ENCODE data around the gene ERMP1.

The ERMP1 gene

DNA sequence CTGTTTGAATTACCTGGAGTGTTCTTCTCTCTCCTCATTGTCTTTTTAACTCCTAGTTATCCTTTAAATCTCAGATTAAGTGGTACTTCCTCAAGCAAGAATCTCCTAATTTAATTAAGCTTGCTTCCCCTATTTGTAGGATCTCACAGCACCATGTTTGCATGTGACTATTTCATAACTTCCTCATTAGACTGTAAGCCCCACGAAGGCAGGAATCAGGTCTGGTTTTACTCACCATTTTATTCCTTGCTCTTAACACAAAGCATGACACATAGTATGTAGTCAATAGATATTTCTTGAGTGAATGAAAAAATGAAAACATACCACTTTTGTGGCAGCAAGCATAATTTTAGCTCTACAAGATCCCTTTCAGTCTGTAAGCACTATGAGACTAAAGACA is 1.3 kb upstream of the ERMP1 start:
- no peak overlapping the region for H3K4me2 ChIP-seq (ENCODE audit: insufficient read depth, low read length, poor library complexity, severe bottlenecking)
- no CpG with 5 or more reads among the region's 1 CpG for WGBS, 2 donors (ENCODE audit: extremely low coverage in 2 of 2, insufficient read length in 2 of 2, insufficient replicate concordance in 1 of 2)

GRCh38 chr9:5832071-5832537 is 813 bp downstream of the ERMP1 start:
- Histone ChIP-seq H3K27ac (replicated peaks; ENCODE audit: low read length) (no peak overlapping the region), H3K79me1 (ENCODE audit: low read depth, low read length) (peaks cover 2% of the 10 kb centered on the region), H2AK5ac (ENCODE audit: low read depth, low read length) (no peak overlapping the region), H3K27me3 (ENCODE audit: control insufficient read depth in 3 of 3, insufficient read depth in 3 of 3, low read depth in 1 of 3, low read length in 3 of 3) (peaks cover 0 to 4% (median 3%) of the 10 kb centered on the region in 3 experiments), H2BK15ac (ENCODE audit: low read length) (peak overlapping the region; percentile 54), H3K14ac (ENCODE audit: low read length) (no peak overlapping the region), H4K8ac (ENCODE audit: low read depth, low read length) (no peak overlapping the region), H3K4me1 (ENCODE audit: control insufficient read depth in 2 of 2, insufficient read depth in 1 of 2, low read depth in 1 of 2, low read length in 2 of 2) (peaks cover 1 to 3% of the 10 kb centered on the region in 2 donors), H2BK120ac (ENCODE audit: low read depth, low read length) (no peak overlapping the region), H3K18ac (ENCODE audit: low read length) (peak overlapping the region; percentile 99), H2AFZ (ENCODE audit: low read length) (peak overlapping the region; percentile 97), H3K4me2 (ENCODE audit: insufficient read depth, low read length, poor library complexity, severe bottlenecking) (peak overlapping the region; percentile 90), H3K9me3 (replicated peaks in 1 of 2; ENCODE audit: control insufficient read depth in 2 of 2, insufficient read depth in 1 of 2, low read depth in 1 of 2, low read length in 2 of 2) (no peaks in the 10 kb centered on the region), H3K4me3 (ENCODE audit: low read length in 2 of 2) (peak overlapping the region; percentile 73 to 93), H2BK12ac (ENCODE audit: low read length) (no peak overlapping the region), H2BK5ac (ENCODE audit: low read length) (peak overlapping the region; percentile 0), H3K36me3 (replicated peaks in 1 of 2; ENCODE audit: control insufficient read depth in 2 of 2, insufficient read depth in 2 of 2, low read length in 2 of 2) (no peaks in the 10 kb centered on the region), H3K4ac (ENCODE audit: low read length) (no peak overlapping the region), H4K91ac (ENCODE audit: low read depth, low read length, poor library complexity) (no peak overlapping the region), H3K9ac (ENCODE audit: low read depth, low read length, poor library complexity) (peak overlapping the region; percentile 97), H3K23ac (ENCODE audit: low read depth, low read length, poor library complexity) (peak overlapping the region; percentile 90)
- DNase-seq (ENCODE audit: low spot score): no peak
- WGBS, 2 donors (ENCODE audit: extremely low coverage in 2 of 2, insufficient read length in 2 of 2, insufficient replicate concordance in 1 of 2): no CpG with 5 or more reads among the region's 9 CpGs

More for the DNA sequence above, 1.3 kb upstream of the ERMP1 start:
- Histone ChIP-seq H3K23ac (ENCODE audit: low read depth, low read length, poor library complexity) (no peak overlapping the region), H3K27me3 (ENCODE audit: control insufficient read depth in 3 of 3, insufficient read depth in 3 of 3, low read depth in 1 of 3, low read length in 3 of 3) (peaks cover 0 to 4% (median 3%) of the 10 kb centered on the region in 3 experiments), H2BK120ac (ENCODE audit: low read depth, low read length) (no peak overlapping the region), H3K36me3 (replicated peaks in 1 of 2; ENCODE audit: control insufficient read depth in 2 of 2, insufficient read depth in 2 of 2, low read length in 2 of 2) (no peaks in the 10 kb centered on the region), H3K79me1 (ENCODE audit: low read depth, low read length) (peaks cover 2% of the 10 kb centered on the region), H2BK15ac (ENCODE audit: low read length) (no peak overlapping the region), H3K4me3 (ENCODE audit: low read length in 2 of 2) (no peak overlapping the region), H3K14ac (ENCODE audit: low read length) (no peak overlapping the region), H3K18ac (ENCODE audit: low read length) (no peak overlapping the region), H3K4ac (ENCODE audit: low read length) (no peak overlapping the region), H2BK12ac (ENCODE audit: low read length) (no peak overlapping the region), H3K27ac (replicated peaks; ENCODE audit: low read length) (no peak overlapping the region), H3K9ac (ENCODE audit: low read depth, low read length, poor library complexity) (no peak overlapping the region), H3K4me1 (ENCODE audit: control insufficient read depth in 2 of 2, insufficient read depth in 1 of 2, low read depth in 1 of 2, low read length in 2 of 2) (peaks cover 1 to 3% of the 10 kb centered on the region in 2 donors), H4K91ac (ENCODE audit: low read depth, low read length, poor library complexity) (no peak overlapping the region), H2AK5ac (ENCODE audit: low read depth, low read length) (no peak overlapping the region), H4K8ac (ENCODE audit: low read depth, low read length) (no peak overlapping the region), H2AFZ (ENCODE audit: low read length) (peak overlapping the region; percentile 70), H2BK5ac (ENCODE audit: low read length) (no peak overlapping the region), H3K9me3 (replicated peaks in 1 of 2; ENCODE audit: control insufficient read depth in 2 of 2, insufficient read depth in 1 of 2, low read depth in 1 of 2, low read length in 2 of 2) (no peaks in the 10 kb centered on the region)
- DNase-seq (ENCODE audit: low spot score): no peak

- Histone ChIP-seq H3K27ac (replicated peaks; ENCODE audit: low read length) (no peak overlapping the region), H2BK120ac (ENCODE audit: low read depth, low read length) (no peak overlapping the region), H2AFZ (ENCODE audit: low read length) (no peak overlapping the region), H2BK15ac (ENCODE audit: low read length) (no peak overlapping the region), H3K79me1 (ENCODE audit: low read depth, low read length) (peaks cover 2% of the 10 kb centered on the region), H2BK5ac (ENCODE audit: low read length) (no peak overlapping the region), H2BK12ac (ENCODE audit: low read length) (no peak overlapping the region), H3K4me3 (ENCODE audit: low read length in 2 of 2) (no peak overlapping the region), H3K27me3 (ENCODE audit: control insufficient read depth in 3 of 3, insufficient read depth in 3 of 3, low read depth in 1 of 3, low read length in 3 of 3) (no peaks in the 10 kb centered on the region), H3K14ac (ENCODE audit: low read length) (no peak overlapping the region), H3K9ac (ENCODE audit: low read depth, low read length, poor library complexity) (no peak overlapping the region), H3K36me3 (replicated peaks in 1 of 2; ENCODE audit: control insufficient read depth in 2 of 2, insufficient read depth in 2 of 2, low read length in 2 of 2) (peaks cover 0 to 3% of the 10 kb centered on the region in 2 donors), H3K4ac (ENCODE audit: low read length) (no peak overlapping the region), H3K18ac (ENCODE audit: low read length) (no peak overlapping the region), H3K9me3 (replicated peaks in 1 of 2; ENCODE audit: control insufficient read depth in 2 of 2, insufficient read depth in 1 of 2, low read depth in 1 of 2, low read length in 2 of 2) (no peaks in the 10 kb centered on the region), H3K23ac (ENCODE audit: low read depth, low read length, poor library complexity) (no peak overlapping the region), H2AK5ac (ENCODE audit: low read depth, low read length) (no peak overlapping the region), H4K8ac (ENCODE audit: low read depth, low read length) (no peak overlapping the region), H4K91ac (ENCODE audit: low read depth, low read length, poor library complexity) (no peak overlapping the region), H3K4me2 (ENCODE audit: insufficient read depth, low read length, poor library complexity, severe bottlenecking) (no peak overlapping the region), H3K4me1 (ENCODE audit: control insufficient read depth in 2 of 2, insufficient read depth in 1 of 2, low read depth in 1 of 2, low read length in 2 of 2) (no peaks in the 10 kb centered on the region)
- no peak for DNase-seq (ENCODE audit: low spot score)
- no CpG with 5 or more reads among the region's 2 CpGs for WGBS, 2 donors (ENCODE audit: extremely low coverage in 2 of 2, insufficient read length in 2 of 2, insufficient replicate concordance in 1 of 2)
These were observed 6.9 kb downstream of the ERMP1 start for GRCh38 chr9:5825895-5826622.

GRCh38 chr9:5825223-5825622 is 7.7 kb downstream of the ERMP1 start:
- Histone ChIP-seq H3K9me3 (replicated peaks in 1 of 2; ENCODE audit: control insufficient read depth in 2 of 2, insufficient read depth in 1 of 2, low read depth in 1 of 2, low read length in 2 of 2) (no peaks in the 10 kb centered on the region), H3K14ac (ENCODE audit: low read length) (no peak overlapping the region), H3K23ac (ENCODE audit: low read depth, low read length, poor library complexity) (no peak overlapping the region), H2BK120ac (ENCODE audit: low read depth, low read length) (no peak overlapping the region), H3K4me3 (ENCODE audit: low read length in 2 of 2) (no peak overlapping the region), H4K8ac (ENCODE audit: low read depth, low read length) (no peak overlapping the region), H4K91ac (ENCODE audit: low read depth, low read length, poor library complexity) (no peak overlapping the region), H3K79me1 (ENCODE audit: low read depth, low read length) (peaks cover 2% of the 10 kb centered on the region), H2AK5ac (ENCODE audit: low read depth, low read length) (no peak overlapping the region), H3K4ac (ENCODE audit: low read length) (no peak overlapping the region), H3K18ac (ENCODE audit: low read length) (no peak overlapping the region), H2BK12ac (ENCODE audit: low read length) (no peak overlapping the region), H3K9ac (ENCODE audit: low read depth, low read length, poor library complexity) (no peak overlapping the region), H3K27ac (replicated peaks; ENCODE audit: low read length) (no peak overlapping the region), H2BK15ac (ENCODE audit: low read length) (no peak overlapping the region), H3K36me3 (replicated peaks in 1 of 2; ENCODE audit: control insufficient read depth in 2 of 2, insufficient read depth in 2 of 2, low read length in 2 of 2) (peaks cover 0 to 3% of the 10 kb centered on the region in 2 donors), H3K27me3 (ENCODE audit: control insufficient read depth in 3 of 3, insufficient read depth in 3 of 3, low read depth in 1 of 3, low read length in 3 of 3) (no peaks in the 10 kb centered on the region), H2BK5ac (ENCODE audit: low read length) (no peak overlapping the region), H3K4me2 (ENCODE audit: insufficient read depth, low read length, poor library complexity, severe bottlenecking) (no peak overlapping the region), H2AFZ (ENCODE audit: low read length) (no peak overlapping the region), H3K4me1 (ENCODE audit: control insufficient read depth in 2 of 2, insufficient read depth in 1 of 2, low read depth in 1 of 2, low read length in 2 of 2) (no peaks in the 10 kb centered on the region)
- WGBS, 2 donors (ENCODE audit: extremely low coverage in 2 of 2, insufficient read length in 2 of 2, insufficient replicate concordance in 1 of 2): no CpG with 5 or more reads among the region's 1 CpG
- DNase-seq (ENCODE audit: low spot score): no peak

All from neuronal stem cell (in vitro differentiated cells).